ENCODE results near the gene RGS6.

RGS6 gene

DNA sequence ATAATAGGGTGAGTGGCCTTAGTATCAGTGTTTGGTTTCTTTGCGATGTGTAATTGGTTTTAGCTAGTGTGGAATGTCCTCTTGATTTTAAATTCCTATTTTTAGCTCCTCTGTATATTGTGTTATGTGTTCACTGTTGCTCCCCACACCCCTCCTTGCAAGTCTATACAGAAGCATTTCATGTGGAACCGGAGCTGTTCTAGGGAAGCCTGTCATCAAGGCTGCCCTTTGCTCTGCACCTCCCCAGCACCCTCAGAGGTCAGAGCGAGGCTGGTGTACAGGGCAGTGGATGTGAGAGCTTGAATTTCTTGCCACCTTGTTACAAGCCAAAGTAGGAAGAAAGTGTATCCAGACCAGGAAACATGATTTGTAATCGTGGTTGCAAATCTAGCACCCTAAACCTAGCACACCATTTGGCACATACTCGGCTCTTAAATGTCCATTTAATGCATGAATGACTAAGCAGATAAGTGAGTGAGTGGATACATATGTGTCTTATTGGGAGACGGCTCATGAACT, 376.8 kb downstream of the RGS6 start:
- TF ChIP-seq, protein P1, sequence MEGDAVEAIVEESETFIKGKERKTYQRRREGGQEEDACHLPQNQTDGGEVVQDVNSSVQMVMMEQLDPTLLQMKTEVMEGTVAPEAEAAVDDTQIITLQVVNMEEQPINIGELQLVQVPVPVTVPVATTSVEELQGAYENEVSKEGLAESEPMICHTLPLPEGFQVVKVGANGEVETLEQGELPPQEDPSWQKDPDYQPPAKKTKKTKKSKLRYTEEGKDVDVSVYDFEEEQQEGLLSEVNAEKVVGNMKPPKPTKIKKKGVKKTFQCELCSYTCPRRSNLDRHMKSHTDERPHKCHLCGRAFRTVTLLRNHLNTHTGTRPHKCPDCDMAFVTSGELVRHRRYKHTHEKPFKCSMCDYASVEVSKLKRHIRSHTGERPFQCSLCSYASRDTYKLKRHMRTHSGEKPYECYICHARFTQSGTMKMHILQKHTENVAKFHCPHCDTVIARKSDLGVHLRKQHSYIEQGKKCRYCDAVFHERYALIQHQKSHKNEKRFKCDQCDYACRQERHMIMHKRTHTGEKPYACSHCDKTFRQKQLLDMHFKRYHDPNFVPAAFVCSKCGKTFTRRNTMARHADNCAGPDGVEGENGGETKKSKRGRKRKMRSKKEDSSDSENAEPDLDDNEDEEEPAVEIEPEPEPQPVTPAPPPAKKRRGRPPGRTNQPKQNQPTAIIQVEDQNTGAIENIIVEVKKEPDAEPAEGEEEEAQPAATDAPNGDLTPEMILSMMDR (IDR thresholded peaks at IDR 0.05; ENCODE audit: low read depth, low read length), result no peak
- no peak for DNase-seq (ENCODE audit: extremely low read depth, low read depth)

GRCh38 chr14:72311116-72311515, 378.9 kb downstream of the RGS6 start:
- TF ChIP-seq, protein P1 (IDR thresholded peaks at IDR 0.05; ENCODE audit: low read depth, low read length), result no peak
- DNase-seq (ENCODE audit: extremely low read depth, low read depth), result no peak

DNA sequence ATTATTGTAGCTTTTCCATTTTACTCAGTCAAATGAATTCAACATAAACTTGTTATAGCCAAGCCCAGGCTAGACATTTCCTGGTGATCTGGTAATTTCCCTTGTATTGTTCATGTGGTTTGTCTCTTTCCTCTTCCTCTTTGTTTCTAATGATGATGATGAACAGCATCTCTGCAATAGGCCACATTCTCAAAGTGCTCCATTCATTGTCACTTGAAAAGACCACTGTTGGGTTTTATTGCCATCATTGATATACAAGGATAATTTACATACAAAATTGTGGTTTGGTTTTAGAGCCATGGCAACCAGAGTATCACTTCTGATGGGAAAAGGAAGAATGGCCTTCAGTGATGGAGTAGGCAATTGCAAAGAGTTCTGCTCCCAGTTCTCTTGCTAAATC, 379.3 kb downstream of the RGS6 start:
- TF ChIP-seq, protein P1 (IDR thresholded peaks at IDR 0.05; ENCODE audit: low read depth, low read length), result no peak
- DNase-seq (ENCODE audit: extremely low read depth, low read depth), result no peak

GRCh38 chr14:72314808-72315435, 382.7 kb downstream of the RGS6 start:
- DNase-seq (ENCODE audit: extremely low read depth, low read depth), result no peak
- TF ChIP-seq, protein P1 (IDR thresholded peaks at IDR 0.05; ENCODE audit: low read depth, low read length), result no peak

DNA sequence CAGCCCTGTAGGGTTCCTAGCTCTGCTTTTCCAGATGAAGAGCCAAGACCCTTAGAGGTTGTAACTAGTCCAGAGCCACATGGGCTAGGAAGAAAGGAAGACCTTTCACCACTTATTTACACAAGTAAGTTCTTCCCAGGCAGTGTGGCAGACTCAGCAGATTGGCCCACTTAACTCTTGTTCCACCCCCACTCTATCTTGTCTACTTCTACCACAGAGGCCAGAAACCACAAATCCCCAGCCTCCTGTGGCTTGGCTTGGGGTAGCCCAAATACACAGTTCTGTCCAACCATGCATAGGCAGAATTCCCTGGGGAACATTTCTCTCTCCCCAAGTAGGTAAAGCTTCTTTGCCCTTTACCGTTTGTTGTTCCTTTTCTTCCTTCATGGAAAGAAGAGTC, 383.5 kb downstream of the RGS6 start:
- TF ChIP-seq, protein P1 (IDR thresholded peaks at IDR 0.05; ENCODE audit: low read depth, low read length), result no peak
- no peak for DNase-seq (ENCODE audit: extremely low read depth, low read depth)

- no peak for DNase-seq (ENCODE audit: extremely low read depth, low read depth)
- TF ChIP-seq, protein P1 (IDR thresholded peaks at IDR 0.05; ENCODE audit: low read depth, low read length), result no peak
Measured at GRCh38 chr14:72318648-72319047, 386.4 kb downstream of the RGS6 start.

DNA sequence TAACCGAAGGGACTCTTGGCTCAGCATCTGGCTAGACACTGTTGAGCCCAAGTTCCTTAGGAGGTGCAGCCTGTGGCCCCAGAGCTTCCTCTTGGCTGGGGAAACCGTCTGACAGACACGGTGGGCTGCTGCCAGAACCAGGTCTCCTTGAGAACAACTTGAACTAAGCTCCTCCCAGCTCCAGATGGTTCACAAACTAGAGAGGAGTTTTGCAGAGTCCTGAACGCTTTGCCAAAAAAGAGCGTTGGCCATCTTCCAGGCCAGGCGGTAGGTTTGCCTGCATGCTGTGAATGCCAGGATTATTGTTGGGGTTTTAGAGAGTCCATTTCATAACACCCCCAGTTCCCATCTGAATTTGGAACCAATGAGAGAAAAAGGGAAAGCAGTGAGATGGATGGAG, 399.8 kb downstream of the RGS6 start:
- no peak for DNase-seq (ENCODE audit: extremely low read depth, low read depth)
- TF ChIP-seq, protein P1 (IDR thresholded peaks at IDR 0.05; ENCODE audit: low read depth, low read length), result no peak
